K562 (cell line): ENCODE results near the gene THRSP. TPM values are rescaled to one million over a fixed set of nuclear protein-coding genes. Genes with fewer than 3 reads are reported as not detected.

Experiments
- ATAC-seq: fragments of 200-7000 bp; cut with Tn5 transposase; 3 replicates; pipeline ENCODE4 v1.9.1; 2020; ENCODE audit warnings: moderate library complexity
- BruUV-seq: library from RNA; stranded (reverse); fragments of 400-500 nt; replicated peaks from 2 replicates; lab custom pipeline; 2021; lab: Mats Ljungman, UMichigan
- CTCF ChIA-PET: fragments of 300-600 bp; formaldehyde crosslinking; extraction: SDS; loops from one replicate; lab custom pipeline; 2021; ENCODE audit warnings: low intra/inter-chr PET ratio; lab: Yijun Ruan, JAX
- POLR2A ChIA-PET: fragments of 300-600, 350-650 bp; sonication (Branson Sonifier 250); formaldehyde crosslinking; extraction: SDS; loops from one replicate; lab custom pipeline; 2021; ENCODE audit warnings: antibody characterized with exemption, inconsistent platforms; lab: Yijun Ruan, JAX
- DNase-seq, 4 experiments: peaks; one replicate each; pipeline versions ENCODE4 v3.0.0 to v3.0.0-alpha.2; 2011 to 2018; ENCODE audit warnings: low spot score in 3 of 4, mixed read lengths in 3 of 4; ENCODE audit errors: extremely low read depth in 1 of 4
- FAIRE-seq: peaks from 2 replicates; lab custom pipeline; 2011; peaks lifted over from hg19 to GRCh38; lab: Jason Lieb, UNC
- H2AFZ ChIP-seq: 2 replicates; pipeline ENCODE4 v1.6.0; 2011; ENCODE audit warnings: low read depth, low read length, control low read depth, inconsistent platforms
- H3K27ac ChIP-seq: fragments of 200-600 bp; 3 replicates; pipeline ENCODE4 v1.8.0; 2011; ENCODE audit warnings: low read depth, mild to moderate bottlenecking, control low read depth, inconsistent platforms, low read length, moderate library complexity, mixed read lengths; ENCODE audit errors: extremely low read depth
- H3K27me3 ChIP-seq, 2 experiments: fragments of 300-600 bp in 1 of 2; 2 replicates in 1 of 2; 3 replicates in 1 of 2; pipeline versions ENCODE4 v1.6.0 to v1.8.0; 2011; ENCODE audit warnings: inconsistent platforms in 2 of 2, low read length in 2 of 2, mild to moderate bottlenecking in 1 of 2, mixed read lengths in 1 of 2, moderate library complexity in 1 of 2; ENCODE audit not compliant: control insufficient read depth in 2 of 2, insufficient read depth in 2 of 2
- H3K36me3 ChIP-seq: fragments of 300-600 bp; 3 replicates; pipeline ENCODE4 v1.8.0; 2011; ENCODE audit warnings: mild to moderate bottlenecking, low read length, inconsistent platforms; ENCODE audit not compliant: control insufficient read depth, insufficient read depth
- H3K4me1 ChIP-seq, 2 experiments: fragments of 200-600 bp in 1 of 2; replicated peaks in 1 of 2; 2 replicates in 1 of 2; 3 replicates in 1 of 2; pipeline versions ENCODE4 v1.5.1 to v1.8.0; 2011; ENCODE audit warnings: inconsistent platforms in 2 of 2, low read length in 2 of 2, mild to moderate bottlenecking in 1 of 2, mixed read lengths in 1 of 2, moderate library complexity in 1 of 2; ENCODE audit not compliant: control insufficient read depth in 2 of 2, insufficient read depth in 2 of 2
- H3K4me2 ChIP-seq: 2 replicates; pipeline ENCODE4 v1.6.1; 2011; ENCODE audit warnings: low read length, control low read depth, inconsistent platforms, mixed read lengths; ENCODE audit not compliant: insufficient read depth
- H3K4me3 ChIP-seq: fragments of 200-600 bp; sonication (generic), shearing (Covaris generic); 2 replicates; pipeline ENCODE4 v1.5.1; 2016; ENCODE audit warnings: control low read depth, inconsistent platforms
- H3K79me2 ChIP-seq: fragments of 200-600 bp; 3 replicates; pipeline ENCODE4 v1.8.0; 2011; ENCODE audit warnings: low read length, inconsistent platforms; ENCODE audit not compliant: control insufficient read depth, insufficient read depth
- H3K9ac ChIP-seq, 2 experiments: 2 replicates each; pipeline versions ENCODE4 v1.6.0 to v1.6.1; 2011; ENCODE audit warnings: low read depth in 2 of 2, low read length in 2 of 2, control low read depth in 1 of 2, inconsistent platforms in 1 of 2, mild to moderate bottlenecking in 1 of 2, mixed read lengths in 1 of 2; ENCODE audit not compliant: insufficient read depth in 1 of 2
- H3K9me1 ChIP-seq: one replicate; pipeline ENCODE4 v1.6.0; 2011; ENCODE audit warnings: inconsistent platforms, mild to moderate bottlenecking, low read length, moderate library complexity; ENCODE audit not compliant: control insufficient read depth, insufficient read depth
- H3K9me3 ChIP-seq: replicated peaks from 2 replicates; pipeline ENCODE4 v1.5.1; 2011; ENCODE audit warnings: low read depth, low read length, inconsistent platforms; ENCODE audit not compliant: control insufficient read depth, insufficient read depth
- H4K20me1 ChIP-seq: replicated peaks from 2 replicates; pipeline ENCODE4 v1.6.1; 2011; ENCODE audit warnings: low read length, inconsistent platforms, mixed read lengths; ENCODE audit not compliant: control insufficient read depth, insufficient read depth
- C11orf30 ChIP-seq: fragments of 450-650 bp; IDR thresholded peaks from 2 replicates; pipeline ENCODE4 v1.6.1; 2016; ENCODE audit warnings: low read depth, mild to moderate bottlenecking
- MAFF ChIP-seq: IDR thresholded peaks from 2 replicates; pipeline ENCODE4 v1.6.1; 2012; ENCODE audit warnings: low read length, improper control_type of control experiment
- MAFG ChIP-seq: fragments of 450-650 bp; conservative IDR thresholded peaks from 2 replicates; pipeline ENCODE4 v1.6.1; 2016; ENCODE audit warnings: missing genetic modification characterization, missing compliant biosample characterization
- MAFK ChIP-seq: IDR thresholded peaks from 2 replicates; pipeline ENCODE4 v1.6.1; 2011; ENCODE audit warnings: low read length, improper control_type of control experiment
- RAD21 ChIP-seq, 2 experiments: fragments of 250-450 bp in 1 of 2; fragments of 450-650 bp in 1 of 2; sonication (Bioruptor Pico) in 1 of 2; formaldehyde crosslinking in 1 of 2; IDR thresholded peaks in 1 of 2; conservative IDR thresholded peaks in 1 of 2; 2 replicates each; pipeline versions ENCODE4 v1.4.0 to v1.8.0; 2020 to 2022; ENCODE audit warnings: mild to moderate bottlenecking in 2 of 2, moderate library complexity in 1 of 2
- ZFPM2 ChIP-seq: fragments of 250-450 bp; sonication (Bioruptor Pico); IDR thresholded peaks from 2 replicates; pipeline ENCODE4 v1.5.1; 2022; ENCODE audit warnings: mild to moderate bottlenecking
- ZNF316 ChIP-seq: fragments of 450-650 bp; IDR thresholded peaks from 2 replicates; pipeline ENCODE4 v1.6.1; 2016
- WGBS: fragments of 100-300 bp; shearing (Covaris generic); methylation state at CpG from one replicate; pipeline ENCODE4 v1.1.6; 2016; ENCODE audit warnings: low coverage, mixed read lengths; ENCODE audit not compliant: insufficient coverage; ENCODE audit errors: missing lambda C conversion rate; 5-methylcytosine and 5-hydroxymethylcytosine counted together
- in situ Hi-C: fragments of 300-500 bp; cut with MboI; formaldehyde crosslinking; loops from 4 replicates; pipeline ENCODE4 v1.15.0; 2018; ENCODE audit warnings: inconsistent platforms, mixed read lengths
- intact Hi-C: fragments of 100-400 bp; cut with micrococcal nuclease; formaldehyde crosslinking; loops from 2 replicates; pipeline ENCODE4 v1.14.2; 2022
- polyA plus RNA-seq, 8 experiments: library from polyadenylated mRNA; depleted of rRNA in 4 of 8; stranded (reverse) in 5 of 8; unstranded in 3 of 8; fragments of >200 nt; fragmentation: Nextera tagmentation in 2 of 8; fragmentation: Illumina TruSeq in 1 of 8; extraction: Ambion mirVana in 2 of 8; extraction: Trizol in 1 of 8; gene quantifications; 2 replicates each; pipeline versions ENCODE4 v1.2.1 to v1.2.3, GENCODE V29; 2011 to 2014; ENCODE audit warnings: inconsistent platforms in 1 of 8, missing spikeins in 1 of 8
- total RNA-seq, 7 experiments: library from RNA; depleted of rRNA in 6 of 7; stranded (reverse); fragments of >200 nt in 6 of 7; fragmentation: Illumina TruSeq in 2 of 7; extraction: Trizol in 2 of 7; gene quantifications; 2 replicates each; pipeline versions ENCODE4 v1.2.1 to v1.2.3, GENCODE V29; 2011 to 2021; ENCODE audit warnings: low replicate concordance in 1 of 7

THRSP gene
- total and polyA plus RNA-seq, 9 of the 15 experiments (the other 6 are each of a cell fraction or from before 2014, with no cell fraction given): 0.23 to 0.56 (median 0.31) TPM; not detected in 2

- Histone ChIP-seq H3K4me1 (peaks cover 5 to 12% of the 10 kb centered on the region in 2 experiments; a peak in 4 of 5 replicates), H3K4me3 (peak overlapping the region; percentile 30), H3K27me3 (no peaks in the 10 kb centered on the region), H2AFZ (peak overlapping the region; percentile 84), H3K9me1 (no peaks in the 10 kb centered on the region), H3K36me3 (no peaks in the 10 kb centered on the region), H3K4me2 (peak overlapping the region; percentile 68), H4K20me1 (no peaks in the 10 kb centered on the region), H3K9ac (peak overlapping the region in 1 of 2 experiments; percentile 49; a peak in 3 of 4 replicates), H3K79me2 (peaks cover 12% of the 10 kb centered on the region; the same call in 2 of the 3 replicates), H3K27ac (peak overlapping the region; percentile 73; the same call in 2 of the 3 replicates), H3K9me3 (no peaks in the 10 kb centered on the region)
- CTCF ChIA-PET: no interaction called here
- WGBS: 88% methylated on average over 1 of the region's 1 CpG
- POLR2A ChIA-PET: interaction anchor here (0.8 to 2.2 kb wide), 5 partner anchors 11 to 62 kb away, joined by 3 to 11 read pairs (median 3); no protein-coding TSS in a partner anchor
- in situ Hi-C loops (no loop called here), intact Hi-C loops (loop anchor here (10.0 kb wide), 1 partner anchor 549 kb away; no protein-coding TSS in a partner anchor)
- ATAC-seq (no peak), DNase-seq (no peak), FAIRE-seq (no peak)
- no TSS peak for BruUV-seq
- TF ChIP-seq MAFK (peak; percentile 70), MAFG (tag) (peak; percentile 60), ZFPM2 (CRISPR knock-in tag) (no peak), C11orf30 (peak; percentile 80), MAFF (peak; percentile 58; the same call in 1 of the 2 replicates), ZNF316 (peak; percentile 87), RAD21 (CRISPR knock-in tag; conservative IDR thresholded peaks at IDR 0.05 in 1 of 2, IDR thresholded peaks at IDR 0.05 in 1 of 2) (no peak)
Observed at GRCh38 chr11:78015878-78016277, 47.8 kb upstream of the THRSP start.
